ENCODE data around the gene CLDN15.

The CLDN15 gene

DNA sequence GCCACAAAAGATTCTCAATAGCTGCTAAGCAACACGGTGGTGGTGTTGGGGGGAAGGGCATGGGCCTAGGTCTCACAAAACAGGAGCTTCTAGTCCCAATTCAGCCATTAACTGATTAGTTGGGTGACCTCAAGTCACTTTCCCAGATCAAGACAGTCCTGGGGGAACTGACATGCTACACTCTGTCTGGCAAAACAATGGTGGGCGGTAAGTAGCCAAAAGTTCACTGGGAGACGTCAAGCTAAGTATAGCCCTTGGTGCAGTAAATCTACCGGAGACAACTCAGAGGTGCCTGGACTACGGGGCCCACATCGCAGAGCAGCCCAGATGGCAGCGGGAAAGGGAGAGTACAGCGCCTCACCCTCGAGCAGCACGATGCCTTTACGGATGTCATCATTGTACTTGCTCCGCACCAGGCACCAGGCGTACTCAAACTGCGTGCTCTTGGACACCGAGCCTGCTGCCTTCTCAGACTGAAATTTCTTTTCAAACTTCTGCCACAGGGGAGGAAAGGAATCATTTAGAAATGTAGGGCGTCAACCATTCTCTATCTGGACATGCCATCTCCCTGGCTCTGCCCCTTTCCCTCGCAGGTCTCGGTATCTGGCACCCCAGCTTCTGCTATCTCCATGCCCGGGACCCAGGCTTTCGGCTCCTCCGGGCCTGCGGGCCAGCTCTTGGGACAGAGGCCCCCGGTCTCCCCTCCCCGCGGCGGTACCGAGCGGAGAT lies 6.2 kb upstream of the CLDN15 start:
- no peak for DNase-seq

DNA sequence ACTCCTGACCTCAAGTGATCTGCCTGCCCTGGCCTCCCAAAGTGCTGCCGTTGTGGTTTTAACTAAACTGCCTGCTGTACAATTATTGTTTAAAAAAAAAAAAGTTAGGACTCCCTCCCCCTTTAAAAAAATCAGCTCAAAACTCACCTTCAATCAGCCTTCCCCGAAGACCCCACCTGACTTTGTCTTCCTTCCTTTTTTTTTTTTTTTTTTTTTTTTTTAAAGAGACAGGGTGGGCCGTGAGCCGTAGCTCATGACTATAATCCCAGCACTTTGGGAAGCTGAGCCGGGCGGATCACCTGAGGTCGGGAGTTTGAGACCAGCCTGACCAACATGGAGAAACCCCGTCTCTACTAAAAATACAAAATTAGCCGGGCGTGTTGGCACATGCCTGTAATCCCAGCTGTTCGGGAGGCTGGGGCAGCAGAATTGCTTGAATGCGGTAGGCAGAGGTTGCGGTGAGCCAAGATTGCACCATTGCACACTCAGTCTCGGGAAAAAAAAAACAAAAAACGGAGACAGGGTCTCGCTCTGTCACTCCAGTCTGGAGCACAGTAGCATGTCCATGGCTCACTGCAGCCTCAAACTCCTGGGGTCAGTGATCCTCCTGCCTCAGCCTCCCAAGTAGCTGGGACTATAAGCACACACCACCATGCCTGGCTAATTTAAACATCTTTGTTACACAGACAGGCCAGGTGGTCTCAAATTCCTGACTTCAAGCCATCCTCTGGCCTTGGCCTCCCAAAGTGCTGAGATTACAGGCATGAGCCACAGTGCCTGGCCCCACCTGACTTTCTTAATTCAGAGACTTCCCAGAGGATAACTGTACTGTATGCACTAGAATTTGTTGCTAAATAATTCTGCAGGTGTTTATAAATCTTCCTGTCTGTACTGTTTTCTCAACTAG lies 4.1 kb upstream of the CLDN15 start:
- no peak for DNase-seq

DNA sequence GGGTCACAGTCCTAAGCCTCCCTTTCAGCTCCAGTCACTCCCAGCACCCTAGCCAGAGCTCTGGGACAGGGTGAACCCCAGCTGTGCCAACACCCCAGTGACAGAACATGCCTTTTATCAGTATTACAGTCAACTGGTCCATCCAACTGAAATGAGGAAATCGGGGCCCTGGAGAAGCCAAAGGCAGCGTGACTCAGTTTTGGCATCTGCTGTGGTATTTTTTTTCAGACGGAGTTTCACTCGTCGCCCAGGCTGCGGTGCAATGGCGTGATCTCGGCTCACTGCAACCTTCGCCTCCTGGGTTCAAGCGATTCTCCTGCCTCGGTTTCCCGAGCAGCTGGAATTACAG lies 3.4 kb upstream of the CLDN15 start:
- no peak for DNase-seq

DNA sequence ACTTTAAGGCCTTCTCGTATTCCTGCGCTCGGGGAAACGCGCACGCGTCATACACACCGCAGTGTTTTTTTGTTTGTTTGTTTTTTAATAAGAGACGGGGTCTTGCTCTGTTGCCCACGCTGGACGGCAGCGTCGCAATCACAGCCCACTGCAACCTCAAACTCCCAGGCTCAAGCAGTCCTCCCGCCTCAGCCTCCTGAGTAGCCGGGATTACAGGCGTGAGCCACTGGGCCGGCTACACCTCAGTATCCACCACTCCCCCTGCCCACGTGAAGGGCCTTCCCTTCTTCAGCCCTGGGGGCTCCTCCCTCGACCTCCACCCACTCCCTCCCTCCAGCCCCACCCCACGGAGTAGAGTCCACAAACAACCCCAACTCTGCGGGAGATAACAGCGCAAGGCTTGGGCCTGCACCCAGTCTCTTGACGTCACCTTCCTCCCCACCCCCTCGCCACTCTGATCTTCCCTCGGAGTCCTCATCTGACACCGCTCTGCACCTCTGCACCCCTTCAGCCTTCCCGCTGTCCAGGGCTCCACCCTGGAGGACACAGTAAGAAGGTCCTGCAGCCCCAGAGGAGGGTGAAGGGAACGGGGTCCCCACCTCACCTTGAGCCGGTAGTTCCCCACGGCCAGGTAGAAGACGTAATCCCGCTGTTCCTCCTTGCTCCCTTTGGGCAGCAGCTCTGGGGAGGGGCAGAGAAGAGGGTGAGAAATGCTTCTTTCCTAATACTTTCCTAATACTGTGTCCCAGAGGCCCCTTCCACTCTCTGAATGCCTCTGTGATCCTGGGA lies 2.8 kb upstream of the CLDN15 start:
- DNase-seq: no peak

DNA sequence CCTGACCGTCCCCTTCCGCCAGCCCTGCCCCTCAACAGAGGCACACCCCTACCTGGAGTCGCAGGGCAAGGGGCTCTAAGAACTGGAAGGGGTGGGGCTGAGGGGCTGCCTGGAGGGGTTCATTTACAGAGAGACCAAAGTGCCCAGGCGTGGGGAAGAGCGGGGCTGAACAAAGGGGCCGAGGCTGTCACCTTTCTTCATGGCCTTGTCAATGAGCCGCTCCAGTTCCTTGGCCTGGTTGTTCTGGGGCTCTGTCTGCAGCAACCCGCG lies 2.3 kb upstream of the CLDN15 start:
- no peak for DNase-seq

DNA sequence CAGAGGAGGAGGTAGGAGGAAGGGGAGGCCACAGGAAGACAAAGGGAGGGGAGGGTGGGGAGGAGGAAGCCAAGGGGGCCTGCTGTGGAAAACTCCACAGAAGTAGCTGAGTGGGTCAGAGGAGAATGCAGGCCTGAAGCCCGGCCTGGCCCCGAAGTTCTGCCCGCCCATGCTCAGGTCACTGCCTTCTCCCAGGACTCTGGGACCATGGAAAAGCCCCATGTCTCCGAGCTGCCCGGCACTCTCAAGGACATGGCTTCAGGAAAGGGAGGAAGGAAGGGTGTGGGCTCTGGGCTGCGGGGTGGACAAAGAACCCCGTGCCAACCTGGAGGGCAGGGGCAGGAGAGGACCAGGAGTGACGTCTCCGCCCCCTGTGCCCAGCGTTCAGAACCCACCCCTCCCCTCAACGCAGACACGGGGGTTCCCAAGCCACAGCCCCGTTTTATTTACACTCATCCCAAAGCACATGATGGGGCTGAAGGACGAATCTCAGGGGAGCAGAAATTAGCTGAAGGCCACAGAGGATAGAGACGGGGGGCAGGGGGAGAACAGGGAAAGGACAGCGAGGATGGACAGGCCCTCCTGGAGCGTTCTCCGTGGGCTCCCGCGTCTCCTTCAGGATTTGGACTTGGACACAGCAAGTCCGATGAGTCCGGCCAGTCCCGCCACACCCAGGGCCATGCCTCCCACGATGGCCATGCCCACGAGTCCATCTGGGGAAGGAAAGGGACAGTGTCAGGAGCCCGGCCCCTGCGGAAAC lies 1.8 kb upstream of the CLDN15 start:
- no peak for DNase-seq

DNA sequence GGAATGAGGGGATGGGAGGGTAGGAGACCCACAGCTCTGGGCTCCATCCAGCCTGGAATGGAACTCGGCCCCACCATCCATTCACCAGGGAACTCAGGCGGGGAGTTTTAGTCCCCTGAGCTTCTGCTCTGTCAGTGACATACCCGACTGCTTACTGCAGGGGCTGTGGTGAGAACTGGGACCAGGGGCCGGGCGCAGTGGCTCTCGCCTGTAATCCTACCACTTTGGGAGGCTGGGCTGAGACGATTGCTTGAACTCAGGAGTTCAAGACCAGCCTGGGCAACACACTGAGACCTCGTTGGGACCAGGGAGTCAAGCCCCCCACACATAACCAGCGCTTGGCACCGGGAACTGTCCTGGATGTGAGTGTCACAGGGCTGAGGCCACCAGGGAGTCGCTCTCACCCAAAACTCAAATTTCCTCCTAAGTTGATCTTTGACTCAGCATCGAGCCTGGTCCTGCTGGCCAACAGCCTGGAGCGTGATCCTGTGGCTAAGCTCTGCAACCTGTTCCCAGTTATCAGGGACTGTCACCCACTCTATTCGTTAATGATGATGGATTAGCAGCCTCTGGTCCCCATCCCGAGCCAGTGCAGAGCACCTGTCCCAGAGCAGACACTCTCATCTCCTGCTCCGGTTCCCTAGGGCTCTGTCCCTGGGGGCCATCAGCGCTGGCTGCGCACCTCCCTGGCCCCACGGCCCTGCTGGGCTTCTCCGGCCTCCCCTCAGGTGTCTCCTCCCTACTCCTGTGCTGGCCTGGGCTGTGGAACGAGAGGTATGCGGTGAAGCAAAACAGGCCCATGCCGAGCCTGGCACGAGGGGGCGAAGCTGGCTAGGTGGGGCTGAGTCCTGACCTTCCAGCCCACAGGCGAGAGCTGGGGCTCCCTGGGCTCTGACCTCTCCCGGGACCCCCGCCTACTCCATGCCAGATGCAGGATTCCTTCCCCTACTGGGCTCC lies 902 bp upstream of the CLDN15 start:
- no peak for DNase-seq

DNA sequence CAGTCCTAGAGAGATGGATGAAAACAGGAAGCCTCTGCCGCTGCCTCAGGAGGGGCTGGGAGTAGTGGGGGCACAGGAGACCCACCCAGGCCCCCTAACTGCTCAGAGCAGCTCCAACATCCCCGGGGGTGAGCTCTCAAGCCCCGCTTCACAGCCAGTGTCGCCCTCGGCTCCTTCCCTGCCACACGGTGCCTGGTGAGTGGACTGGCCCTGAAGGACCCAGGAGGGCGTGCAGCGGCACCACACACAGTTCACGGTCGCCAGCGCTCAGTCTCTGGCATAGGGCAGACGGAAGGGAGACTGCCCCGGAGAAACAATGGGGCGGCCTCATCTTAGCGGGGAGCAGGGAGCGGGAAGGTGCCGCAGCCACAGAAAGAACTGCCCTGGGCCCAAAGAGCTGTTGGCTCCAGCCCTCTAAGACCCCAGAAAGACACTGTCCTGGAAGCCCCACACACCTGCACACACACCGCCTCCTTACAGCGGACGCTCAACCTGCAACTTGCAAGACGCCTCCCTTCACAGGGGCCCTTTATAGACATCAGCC lies 1.2 kb downstream of the CLDN15 start:
- DNase-seq: no peak

DNA sequence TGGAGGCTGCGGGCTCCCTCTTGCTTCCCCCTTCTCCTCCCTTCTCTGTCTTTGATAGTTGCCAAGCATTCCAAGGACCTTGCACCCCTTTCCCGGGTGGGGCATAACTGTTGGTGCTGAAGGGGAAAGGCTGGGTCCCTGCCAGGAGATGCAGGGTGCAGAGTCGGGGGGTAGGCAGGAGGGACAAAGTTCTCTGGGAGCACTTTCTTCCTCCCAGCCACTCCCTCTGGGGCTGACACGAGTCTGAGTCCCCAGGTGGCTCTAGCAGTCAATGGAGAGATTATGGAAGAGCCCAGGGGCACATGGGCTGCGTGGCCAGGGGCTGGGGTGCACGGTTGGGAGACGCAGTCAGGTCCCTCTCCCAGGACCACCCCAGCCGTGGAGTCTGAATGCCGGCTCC lies 2.1 kb downstream of the CLDN15 start:
- no peak for DNase-seq

DNA sequence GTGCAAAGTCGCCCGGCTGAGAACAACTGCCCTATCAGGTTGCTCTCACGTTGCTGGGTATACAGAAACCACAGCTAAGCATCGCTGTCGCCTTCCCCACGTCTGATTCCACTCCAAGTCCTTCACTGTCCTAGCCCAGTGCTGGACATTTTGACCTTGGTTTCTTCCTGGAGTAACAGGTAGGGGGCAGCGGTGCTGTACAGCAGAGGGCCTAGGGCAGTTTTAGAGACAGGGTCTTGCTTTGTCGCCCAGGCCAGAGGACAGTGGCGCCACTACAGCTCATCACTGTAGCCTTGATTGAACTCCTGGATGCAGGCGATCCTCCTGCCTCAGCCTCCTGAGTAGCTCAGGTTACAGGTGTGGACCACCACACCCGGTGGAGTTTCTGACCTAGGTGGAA lies 2.6 kb downstream of the CLDN15 start:
- no peak for DNase-seq

DNA sequence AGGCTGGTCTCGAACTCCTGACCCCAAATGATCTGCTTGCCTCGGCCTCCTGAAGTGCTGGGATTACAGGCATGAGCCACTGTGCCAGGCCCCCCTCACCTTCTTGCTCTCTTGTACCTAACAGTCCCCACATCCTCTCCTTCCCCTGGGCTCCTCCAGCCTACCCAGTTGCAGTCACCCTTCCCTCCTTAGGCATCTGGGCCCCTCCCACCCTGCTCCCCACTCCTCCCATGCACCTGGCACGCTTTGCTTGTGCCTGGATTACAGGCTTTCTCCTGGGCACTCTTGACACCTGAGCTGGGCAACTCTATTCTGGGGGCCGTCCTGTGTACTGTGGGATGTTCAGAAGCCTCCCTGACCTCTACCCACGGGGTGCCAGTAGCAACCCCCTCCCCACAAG lies 3.0 kb downstream of the CLDN15 start:
- no peak for DNase-seq

DNA sequence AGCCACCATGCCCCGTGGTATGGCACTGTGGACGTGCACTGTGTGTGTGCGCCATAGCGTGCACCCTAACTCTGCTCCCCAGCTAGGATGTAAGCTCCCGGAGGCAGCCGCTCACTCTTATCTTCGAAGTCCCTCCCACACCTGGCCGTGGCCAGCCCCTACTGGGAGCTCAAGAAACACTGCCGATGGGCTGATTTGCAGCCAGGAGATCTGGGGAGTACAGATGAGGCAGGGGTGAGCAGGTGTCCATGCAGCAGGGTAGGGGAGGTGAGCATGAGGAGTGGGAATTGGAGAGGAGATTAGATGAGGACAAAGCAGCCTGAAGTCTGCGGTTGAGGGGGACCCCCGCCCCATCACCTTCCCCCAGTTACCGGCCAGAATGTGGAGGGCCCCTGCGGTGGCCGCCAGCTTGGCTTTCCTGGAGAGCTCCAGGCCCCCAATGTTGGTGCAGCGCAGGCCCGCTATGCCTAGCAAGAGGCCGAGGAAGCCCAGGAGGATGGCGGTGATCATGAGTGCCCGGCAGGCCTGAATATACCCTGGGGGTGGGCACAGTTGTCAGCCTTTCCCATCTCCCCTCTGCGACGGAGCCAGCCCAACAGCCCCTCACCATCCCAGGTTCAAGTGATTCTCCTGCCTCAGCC lies 3.6 kb downstream of the CLDN15 start:
- no peak for DNase-seq

DNA sequence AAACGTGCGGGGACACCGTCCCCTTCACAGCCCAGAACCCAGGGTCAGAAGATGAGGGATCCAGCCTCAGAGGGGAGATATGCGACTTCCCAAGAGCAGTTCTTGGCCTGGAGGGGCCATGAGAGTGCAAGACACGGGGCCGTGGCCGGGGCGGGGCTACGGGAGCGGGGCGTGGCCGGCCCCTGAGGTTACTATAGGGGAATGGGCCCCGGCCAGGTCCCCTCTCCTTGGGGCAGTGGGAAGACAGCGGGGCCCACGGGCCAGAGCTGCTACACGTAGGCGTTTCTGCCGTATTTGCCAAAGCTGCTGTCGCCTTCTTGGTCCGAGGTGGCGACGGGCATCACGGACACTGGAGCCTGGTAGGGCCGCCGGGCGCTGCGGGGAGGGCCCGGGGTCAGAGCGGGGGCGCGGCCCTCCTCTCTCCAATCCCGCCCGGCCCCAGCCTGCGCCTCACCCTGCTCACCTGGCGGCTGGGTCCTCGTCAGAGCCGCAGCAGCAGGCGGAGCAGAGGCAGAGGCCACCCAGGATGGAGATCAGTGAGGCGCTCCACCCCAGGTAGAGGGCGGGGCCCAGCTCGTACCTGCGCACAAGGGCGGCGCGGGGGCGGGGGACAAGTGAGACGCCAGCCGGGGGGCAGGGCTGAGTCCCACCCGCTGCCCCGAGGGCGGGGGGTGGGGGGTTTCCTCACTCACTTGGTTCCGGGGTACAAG lies 5.3 kb downstream of the CLDN15 start:
- no peak for DNase-seq

DNA sequence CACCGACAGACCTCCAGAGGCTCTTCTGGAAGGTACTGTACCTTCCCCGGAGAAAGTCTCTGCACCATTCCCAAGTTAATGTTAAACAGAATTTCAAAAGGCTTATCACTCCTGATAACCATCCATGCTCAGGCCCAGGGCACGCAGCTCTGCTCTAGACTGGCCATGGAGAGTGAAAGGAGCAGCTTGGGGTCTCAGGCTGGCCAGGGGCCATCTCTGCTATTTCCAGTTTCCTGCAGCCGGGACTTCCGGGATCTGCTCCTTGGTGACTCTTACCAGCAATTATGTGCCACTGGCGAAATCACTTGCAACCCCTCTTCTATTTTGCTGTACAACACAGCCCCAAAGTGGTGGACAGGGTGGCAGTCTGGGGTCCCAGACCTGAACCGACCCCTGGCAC lies 6.0 kb downstream of the CLDN15 start:
- DNase-seq: no peak

DNA sequence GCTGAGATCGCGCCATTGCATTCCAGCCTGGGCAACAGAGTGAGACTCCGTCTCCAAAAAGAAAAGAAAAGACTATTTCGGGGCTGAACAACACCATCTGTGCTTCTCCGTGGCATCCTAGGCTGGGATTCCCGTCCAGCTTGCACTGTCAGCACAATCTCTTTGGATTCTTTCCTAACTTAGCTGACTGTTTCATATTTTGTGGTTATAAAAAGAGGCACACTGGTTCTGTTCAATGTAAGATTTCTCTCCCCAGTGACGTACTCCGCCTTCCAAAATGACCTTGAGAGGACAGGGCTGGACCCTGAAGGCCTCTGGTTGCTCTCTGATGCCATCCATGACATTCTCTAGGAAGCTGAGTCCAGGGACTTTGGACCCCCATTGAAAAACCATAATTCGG lies 10.9 kb downstream of the CLDN15 start:
- DNase-seq: no peak

DNA sequence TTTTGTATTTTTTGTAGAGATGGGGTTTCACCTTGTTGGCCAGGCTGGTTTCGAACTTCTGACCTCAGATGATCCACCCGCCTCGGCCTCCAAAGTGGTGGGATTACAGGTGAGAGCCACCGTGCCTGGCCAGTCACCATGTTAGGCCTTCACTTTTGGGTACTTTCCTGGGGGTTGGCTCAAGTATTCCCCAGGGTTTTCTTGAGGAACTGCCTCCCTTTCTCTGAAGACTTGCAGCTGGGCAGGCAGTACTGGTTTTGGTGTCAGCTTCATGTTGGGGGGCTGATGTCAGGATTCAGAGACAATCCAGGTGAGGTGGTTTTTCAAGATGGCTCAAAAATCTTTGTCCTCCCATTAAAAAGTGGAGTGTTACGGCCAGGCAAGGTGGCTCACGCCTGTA lies 12.0 kb downstream of the CLDN15 start:
- no peak for DNase-seq

DNA sequence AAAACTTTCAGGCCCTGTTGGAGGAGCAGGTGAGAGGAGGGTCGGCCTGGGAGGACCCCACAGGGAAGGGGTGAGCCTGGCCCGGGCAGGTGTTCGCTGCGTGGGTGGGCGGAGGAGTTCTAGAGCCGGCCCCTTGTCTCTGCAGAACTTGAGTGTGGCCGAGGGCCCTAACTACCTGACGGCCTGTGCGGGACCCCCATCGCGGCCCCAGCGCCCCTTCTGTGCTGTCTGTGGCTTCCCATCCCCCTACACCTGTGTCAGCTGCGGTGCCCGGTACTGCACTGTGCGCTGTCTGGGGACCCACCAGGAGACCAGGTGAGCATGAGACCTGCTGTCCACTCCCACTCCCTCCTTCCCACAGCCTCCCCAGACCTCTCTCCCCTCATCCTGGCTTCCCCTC lies 14.1 kb downstream of the CLDN15 start:
- DNase-seq: no peak

DNA sequence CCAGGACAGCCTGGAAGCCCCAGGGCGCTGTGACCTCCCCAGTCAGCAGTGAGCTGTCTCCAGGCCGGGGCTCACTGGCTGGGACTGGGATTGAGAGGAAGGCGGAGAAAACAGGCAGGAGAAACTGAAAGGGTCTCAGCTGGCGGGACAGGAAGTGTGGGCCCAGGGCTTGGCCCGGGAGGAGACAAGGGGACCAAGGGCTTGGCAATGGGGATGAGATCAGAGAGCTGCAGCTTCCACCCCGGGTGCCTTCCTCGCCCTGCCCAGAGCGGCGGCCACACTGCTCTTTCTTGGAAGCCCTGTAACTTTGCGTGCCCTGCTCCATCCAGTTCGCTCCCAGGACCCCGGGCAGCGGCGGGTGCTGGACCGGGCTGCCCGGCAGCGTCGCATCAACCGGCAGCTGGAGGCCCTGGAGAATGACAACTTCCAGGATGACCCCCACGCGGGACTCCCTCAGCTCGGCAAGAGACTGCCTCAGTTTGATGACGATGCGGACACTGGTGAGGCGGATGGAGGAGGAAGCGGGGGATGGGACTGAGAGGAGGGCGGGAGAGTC lies 15.2 kb downstream of the CLDN15 start:
- no peak for DNase-seq

DNA sequence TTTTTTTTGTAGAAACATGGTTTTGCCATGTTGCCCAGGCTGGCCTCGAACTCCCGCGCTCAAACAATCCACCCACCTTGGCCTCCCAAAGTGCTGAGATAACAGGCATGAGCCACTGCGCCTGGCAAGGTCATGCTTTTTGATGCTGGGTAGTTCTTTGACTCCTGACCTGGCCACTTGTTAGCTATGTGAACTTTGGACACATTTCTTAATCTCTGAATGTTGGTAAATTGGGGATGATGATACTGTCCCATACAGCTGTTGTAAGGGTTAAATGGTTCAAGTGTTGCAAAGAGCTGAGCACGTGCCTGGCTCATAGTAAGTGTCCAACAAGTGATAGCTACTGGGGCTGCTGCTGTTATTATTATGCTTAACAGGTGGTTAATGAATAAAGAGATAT lies 17.3 kb downstream of the CLDN15 start:
- DNase-seq: no peak
